GM20000 (cell line): ENCODE results near the gene CLTA.

Experiments
- DNase-seq: peaks from one replicate; pipeline ENCODE4 v3.0.0; 2012; ENCODE audit warnings: low spot score
- CTCF ChIP-seq: IDR thresholded peaks from 2 replicates; pipeline ENCODE4 v1.5.1; 2012; ENCODE audit warnings: mild to moderate bottlenecking, control low read depth; ENCODE audit errors: extremely low read depth, missing control alignments

The CLTA gene

GRCh38 chr9:36190388-36191289, at the start of gene CLTA:
Gene CLTA (plus strand): TSS chr9:36190921. CDS start chr9:36191057, 136 bp downstream.
- TF ChIP-seq CTCF = no peak
- peak; percentile 99 for DNase-seq

GRCh38 chr9:36141288-36141687, 49.4 kb upstream of the CLTA start:
- no peak for DNase-seq
- TF ChIP-seq CTCF = no peak

- no peak for DNase-seq
- TF ChIP-seq CTCF = no peak
Measured at GRCh38 chr9:36141761-36142160, 49.0 kb upstream of the CLTA start.

GRCh38 chr9:36142510-36143244, 48.0 kb upstream of the CLTA start:
- no peak for TF ChIP-seq CTCF
- DNase-seq = peak; percentile 43

- TF ChIP-seq CTCF = no peak
- no peak for DNase-seq
Measured at GRCh38 chr9:36143245-36143641, 47.5 kb upstream of the CLTA start.

GRCh38 chr9:36144309-36145232, 46.1 kb upstream of the CLTA start:
- DNase-seq = peak; percentile 40
- no peak for TF ChIP-seq CTCF

- no peak for TF ChIP-seq CTCF
- no peak for DNase-seq
Measured at GRCh38 chr9:36145970-36146369, 44.8 kb upstream of the CLTA start.
